ENCODE results near the gene SLC25A51.

Gene SLC25A51

DNA sequence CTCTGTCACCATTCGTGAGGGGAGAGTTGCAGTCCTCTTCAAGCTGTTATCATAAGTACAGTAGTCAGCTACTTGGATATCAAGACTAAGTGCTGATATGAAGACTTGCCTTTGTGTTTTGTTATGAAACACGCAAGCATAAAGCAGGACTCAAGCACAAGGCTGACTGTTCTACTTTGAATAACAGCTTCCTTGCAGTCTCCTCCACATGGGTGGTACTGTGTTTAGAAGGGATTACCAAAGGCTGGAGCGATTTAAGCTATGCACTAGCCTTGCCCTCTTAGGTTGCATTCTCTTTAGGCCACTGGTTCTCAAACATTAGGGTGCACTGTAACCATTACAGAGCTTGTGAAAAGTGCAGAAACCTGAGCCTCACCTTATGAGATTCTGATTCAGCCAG is 41.4 kb downstream of the SLC25A51 start:
- no peaks in the 10 kb centered on the region for H3K4me1 ChIP-seq (ENCODE audit: control insufficient read depth, insufficient read depth, low read length, poor library complexity, severe bottlenecking)
- H3K9me3 ChIP-seq (ENCODE audit: control insufficient read depth, low read length) = peaks cover 3% of the 10 kb centered on the region
- 93% methylated on average over 2 of the region's 3 CpGs; no CpG with 5 or more reads in 1 of the 2 experiments for WGBS, 2 experiments (ENCODE audit: insufficient coverage in 2 of 2)
- H3K36me3 ChIP-seq (ENCODE audit: control insufficient read depth, insufficient read depth, low read length) = peaks cover 52% of the 10 kb centered on the region
- no peak overlapping the region for H3K4me3 ChIP-seq (ENCODE audit: extremely low read depth, insufficient read depth, low read length, poor library complexity, severe bottlenecking)
- H3K27ac ChIP-seq (ENCODE audit: low read depth, low read length, severe bottlenecking) = no peak overlapping the region

DNA sequence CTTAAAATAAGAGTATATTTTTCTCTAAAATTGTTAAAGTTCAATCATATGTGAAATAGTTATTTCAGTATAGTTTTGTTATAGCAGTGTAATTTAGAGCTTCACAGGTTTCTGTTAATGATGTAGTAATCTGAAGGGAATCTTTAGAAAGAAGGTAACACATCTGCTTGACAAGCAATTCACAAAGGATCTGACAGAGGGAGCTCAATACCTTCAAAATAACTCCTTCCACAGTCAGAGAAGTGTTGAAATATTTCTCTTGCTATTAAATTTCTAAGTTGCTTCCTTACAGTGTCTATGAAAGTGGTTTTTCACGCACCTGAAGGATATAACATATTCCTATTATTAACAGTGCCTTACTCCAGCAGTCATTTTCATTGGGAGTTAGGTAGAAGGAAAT is 44.9 kb downstream of the SLC25A51 start:
- Histone ChIP-seq H3K36me3 (ENCODE audit: control insufficient read depth, insufficient read depth, low read length) (peaks cover 64% of the 10 kb centered on the region), H3K4me3 (ENCODE audit: extremely low read depth, insufficient read depth, low read length, poor library complexity, severe bottlenecking) (no peak overlapping the region)
- no CpG with 5 or more reads among the region's 1 CpG for WGBS, 2 experiments (ENCODE audit: insufficient coverage in 2 of 2)

DNA sequence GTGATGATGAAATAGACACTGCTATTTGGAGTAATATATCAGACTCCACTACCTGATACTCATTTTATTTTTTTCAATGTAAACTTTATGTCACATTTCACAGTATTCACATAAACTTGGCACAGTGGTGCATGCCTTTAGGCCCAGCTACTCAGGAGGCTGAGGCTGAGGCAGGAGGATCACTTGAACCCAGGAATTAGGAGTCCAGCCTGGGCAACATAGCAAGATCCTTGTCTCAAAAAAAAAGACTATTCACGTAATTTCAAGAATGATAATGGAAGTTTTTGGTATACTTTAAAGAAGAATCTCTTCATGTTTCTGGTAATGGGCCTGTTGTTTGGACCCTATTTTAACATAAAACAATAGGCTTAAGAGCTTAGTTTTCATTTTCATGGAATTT is 47.4 kb downstream of the SLC25A51 start:
- no CpG with 5 or more reads among the region's 1 CpG for WGBS, 2 experiments (ENCODE audit: insufficient coverage in 2 of 2)
- H3K27ac ChIP-seq (ENCODE audit: low read depth, low read length, severe bottlenecking) = no peak overlapping the region
- no peaks in the 10 kb centered on the region for H3K9me3 ChIP-seq (ENCODE audit: control insufficient read depth, low read length)
- H3K36me3 ChIP-seq (ENCODE audit: control insufficient read depth, insufficient read depth, low read length) = peaks cover 62% of the 10 kb centered on the region
- H3K4me3 ChIP-seq (ENCODE audit: extremely low read depth, insufficient read depth, low read length, poor library complexity, severe bottlenecking) = no peak overlapping the region
- no peaks in the 10 kb centered on the region for H3K4me1 ChIP-seq (ENCODE audit: control insufficient read depth, insufficient read depth, low read length, poor library complexity, severe bottlenecking)

More for the DNA sequence above, 44.9 kb downstream of the SLC25A51 start:
- H3K9me3 ChIP-seq (ENCODE audit: control insufficient read depth, low read length) = no peaks in the 10 kb centered on the region
- no peak overlapping the region for H3K27ac ChIP-seq (ENCODE audit: low read depth, low read length, severe bottlenecking)
- H3K4me1 ChIP-seq (ENCODE audit: control insufficient read depth, insufficient read depth, low read length, poor library complexity, severe bottlenecking) = no peaks in the 10 kb centered on the region

DNA sequence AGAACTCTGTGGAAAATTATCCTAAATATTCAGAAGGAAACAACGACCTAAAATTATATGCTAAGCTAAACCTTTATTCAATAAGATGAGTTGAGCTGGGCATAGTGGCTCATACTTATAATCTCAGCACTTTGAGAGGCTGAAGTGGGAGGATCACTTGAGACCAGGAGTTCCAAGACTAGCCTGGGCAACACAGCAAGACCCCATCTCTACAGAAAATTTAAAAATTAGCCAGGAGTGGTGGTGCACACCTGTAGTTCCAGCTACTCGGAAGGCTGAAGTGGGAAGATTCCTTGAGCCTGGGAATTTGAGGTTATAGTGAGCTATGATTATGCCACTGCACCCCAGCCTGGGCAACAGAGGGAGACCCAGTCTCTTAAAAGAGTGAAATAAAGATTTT is 51.7 kb downstream of the SLC25A51 start:
- peaks cover 28% of the 10 kb centered on the region for H3K36me3 ChIP-seq (ENCODE audit: control insufficient read depth, insufficient read depth, low read length)
- no peak overlapping the region for H3K27ac ChIP-seq (ENCODE audit: low read depth, low read length, severe bottlenecking)
- no peaks in the 10 kb centered on the region for H3K4me1 ChIP-seq (ENCODE audit: control insufficient read depth, insufficient read depth, low read length, poor library complexity, severe bottlenecking)
- no peak overlapping the region for H3K4me3 ChIP-seq (ENCODE audit: extremely low read depth, insufficient read depth, low read length, poor library complexity, severe bottlenecking)
- 100% methylated on average over 1 of the region's 2 CpGs for WGBS, 2 experiments (ENCODE audit: insufficient coverage in 2 of 2)
- H3K9me3 ChIP-seq (ENCODE audit: control insufficient read depth, low read length) = no peaks in the 10 kb centered on the region

DNA sequence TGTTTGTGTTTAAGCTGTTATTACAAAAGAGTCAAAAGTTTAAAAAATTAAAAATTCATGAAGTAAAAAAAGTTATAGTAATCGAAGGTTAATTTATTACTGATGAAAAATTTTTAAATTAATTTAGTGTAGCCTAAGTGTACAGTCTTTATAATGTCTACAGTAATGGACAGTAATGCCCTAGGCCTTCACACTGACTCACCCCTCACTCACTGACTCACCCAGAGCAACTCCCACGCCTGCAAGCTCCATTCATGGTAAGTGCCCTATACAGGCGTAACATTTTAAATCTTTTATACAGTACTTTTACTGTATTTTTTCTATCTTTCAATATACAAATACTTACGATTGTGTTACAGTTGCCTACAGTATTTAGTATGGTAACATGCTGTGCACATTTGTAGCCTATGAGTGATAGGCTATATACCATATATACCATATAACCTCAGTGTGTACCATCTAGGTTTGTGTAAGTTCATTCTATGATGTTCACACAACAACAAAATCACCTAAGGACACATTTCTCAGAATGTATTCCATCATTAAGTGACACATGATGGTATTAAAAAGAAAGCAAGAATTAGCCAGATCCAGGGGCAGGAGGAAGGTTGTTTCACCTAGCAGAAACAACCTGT is 63.2 kb downstream of the SLC25A51 start:
- Histone ChIP-seq H3K4me1 (ENCODE audit: control insufficient read depth, insufficient read depth, low read length, poor library complexity, severe bottlenecking) (peaks cover 6% of the 10 kb centered on the region), H3K4me3 (ENCODE audit: extremely low read depth, insufficient read depth, low read length, poor library complexity, severe bottlenecking) (no peak overlapping the region), H3K9me3 (ENCODE audit: control insufficient read depth, low read length) (no peaks in the 10 kb centered on the region), H3K36me3 (ENCODE audit: control insufficient read depth, insufficient read depth, low read length) (peaks cover 14% of the 10 kb centered on the region), H3K27ac (ENCODE audit: low read depth, low read length, severe bottlenecking) (no peak overlapping the region)
- no CpG with 5 or more reads among the region's 4 CpGs for WGBS, 2 experiments (ENCODE audit: insufficient coverage in 2 of 2)

DNA sequence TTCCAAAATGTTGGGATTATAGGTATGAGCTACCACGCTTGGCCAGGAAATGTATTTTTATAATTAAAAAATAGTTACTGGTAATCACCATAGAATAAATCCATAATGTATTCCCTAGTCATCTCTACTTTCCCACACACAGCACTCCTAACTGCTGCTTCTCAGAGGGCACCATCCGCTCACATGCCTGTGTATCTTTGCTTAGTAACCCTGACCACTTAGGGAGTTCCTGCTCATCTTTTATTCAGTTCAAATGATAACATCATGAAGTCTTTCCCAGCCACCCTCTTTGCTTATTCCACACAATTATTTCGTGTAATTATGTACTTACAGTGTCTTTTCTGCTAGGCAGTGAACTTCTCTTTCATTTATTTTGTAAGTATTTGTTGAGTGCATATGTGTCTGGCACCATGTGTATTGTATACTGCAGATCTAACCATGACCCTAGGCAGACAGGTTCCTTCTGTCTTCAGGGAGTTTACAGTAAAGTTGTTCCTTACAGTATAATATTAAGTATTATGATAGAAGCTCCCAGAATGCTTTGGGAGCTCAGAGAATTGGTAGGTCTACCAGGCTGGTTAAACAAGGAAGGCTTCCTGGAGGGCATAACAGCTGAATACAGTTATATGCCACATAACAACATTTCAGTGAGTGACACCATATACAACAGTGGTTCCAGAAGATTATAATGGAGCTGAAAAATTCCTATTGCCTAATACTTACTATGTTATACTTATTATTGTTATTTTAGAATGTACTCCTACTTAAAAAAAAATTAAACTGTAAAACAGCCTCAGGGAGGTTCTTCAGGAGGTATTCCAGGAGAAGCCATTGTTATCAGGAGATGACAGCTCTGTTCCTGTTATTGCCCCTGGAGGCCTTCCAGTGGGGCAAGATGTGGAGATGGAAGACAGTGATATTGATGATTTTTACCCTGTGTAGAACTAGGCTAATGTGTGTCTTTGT is 64.1 kb downstream of the SLC25A51 start:
- H3K36me3 ChIP-seq (ENCODE audit: control insufficient read depth, insufficient read depth, low read length) = peaks cover 19% of the 10 kb centered on the region
- peak overlapping the region; percentile 58 for H3K27ac ChIP-seq (ENCODE audit: low read depth, low read length, severe bottlenecking)
- peaks cover 6% of the 10 kb centered on the region for H3K4me1 ChIP-seq (ENCODE audit: control insufficient read depth, insufficient read depth, low read length, poor library complexity, severe bottlenecking)
- WGBS, 2 experiments (ENCODE audit: insufficient coverage in 2 of 2) = 92 to 100% methylated on average over 1 of the region's 3 CpGs
- no peak overlapping the region for H3K4me3 ChIP-seq (ENCODE audit: extremely low read depth, insufficient read depth, low read length, poor library complexity, severe bottlenecking)
- H3K9me3 ChIP-seq (ENCODE audit: control insufficient read depth, low read length) = no peaks in the 10 kb centered on the region

Measured in mesodermal cell (in vitro differentiated cells).